HG03280 (cell line): Measurements from ENCODE around the gene RITA1.

ENCODE experiments used
- ATAC-seq: cut with Tn5 transposase; IDR thresholded peaks from one replicate; pipeline ENCODE4 v1.9.1; 2021; ENCODE audit warnings: mild to moderate bottlenecking, moderate library complexity; ENCODE audit not compliant: unreplicated experiment

The RITA1 gene

DNA sequence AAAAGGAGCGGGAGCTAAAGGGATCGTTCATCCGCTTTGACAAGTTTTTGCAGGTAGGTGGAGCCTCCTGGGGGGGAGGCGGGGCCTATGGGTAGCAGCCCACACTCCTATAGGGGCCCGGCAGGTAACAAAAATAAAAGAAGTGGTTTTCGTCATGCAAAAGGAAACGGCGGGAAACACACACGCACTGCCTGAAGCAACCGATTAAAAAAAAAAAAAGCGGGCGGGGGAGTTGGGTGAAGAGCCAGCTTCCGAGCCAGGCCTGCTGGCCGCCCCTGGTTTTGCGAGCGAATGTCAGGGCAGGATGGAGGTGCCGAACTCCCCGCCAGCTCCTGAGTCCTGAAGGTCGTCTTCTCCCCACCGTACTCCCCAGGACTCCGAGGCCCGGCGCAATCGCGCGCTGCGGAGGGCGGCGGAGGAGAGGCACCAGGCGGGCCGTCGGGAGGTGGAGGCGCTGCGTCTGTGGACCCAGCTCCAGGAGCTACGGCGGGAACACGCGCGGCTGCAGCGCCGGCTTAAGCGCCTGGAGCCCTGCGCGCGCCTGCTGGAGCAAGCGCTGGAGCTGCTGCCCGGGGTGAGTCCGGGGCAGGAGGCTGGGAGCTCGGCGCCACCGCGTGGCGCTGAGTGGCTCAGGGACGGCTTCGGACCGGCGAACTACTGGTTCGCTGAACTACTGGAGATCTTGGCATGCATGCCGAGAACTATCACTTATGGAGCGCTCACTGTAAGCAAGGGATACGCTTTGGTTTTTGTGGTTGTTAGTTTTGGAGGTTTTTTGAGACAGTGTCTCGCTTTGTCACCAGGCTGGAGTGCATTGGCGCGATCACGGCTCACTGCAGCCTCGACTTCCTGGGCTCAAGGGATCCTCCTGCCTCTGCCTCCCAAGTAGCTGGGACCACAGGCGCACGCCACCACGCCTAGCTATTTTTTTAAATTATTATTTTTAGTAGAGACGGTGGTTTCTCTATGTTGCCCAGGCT lies 32.4 kb upstream of the RITA1 start:
- ATAC-seq, result peak; percentile 46

DNA sequence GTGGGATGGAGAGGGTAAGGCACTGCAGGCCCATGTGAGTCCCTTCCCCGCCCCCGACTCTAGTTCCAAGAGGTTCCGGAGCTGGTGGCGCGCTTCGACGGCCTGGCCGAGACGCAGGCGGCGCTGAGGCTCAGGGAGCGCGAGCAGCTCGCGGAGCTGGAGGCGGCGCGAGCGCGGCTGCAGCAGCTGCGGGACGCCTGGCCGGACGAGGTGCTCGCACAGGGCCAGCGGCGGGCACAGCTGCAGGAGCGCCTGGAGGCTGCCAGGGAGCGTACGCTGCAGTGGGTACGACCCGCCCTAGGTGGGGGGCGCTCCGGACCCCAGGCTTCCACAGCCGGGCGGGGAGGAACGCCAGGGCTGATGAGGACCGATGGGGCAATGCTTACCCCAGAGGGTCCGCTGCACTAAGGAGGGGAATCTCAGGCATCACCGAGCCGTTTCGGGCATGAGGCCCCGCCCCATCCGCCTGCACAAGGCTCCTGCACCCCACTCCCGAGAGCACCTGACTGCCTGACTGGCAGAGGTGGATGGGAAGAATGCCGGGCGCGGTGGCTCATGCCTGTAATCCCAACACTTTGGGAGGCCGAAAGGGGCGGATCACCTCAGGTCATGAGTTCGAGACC lies 31.1 kb upstream of the RITA1 start:
- no peak for ATAC-seq

DNA sequence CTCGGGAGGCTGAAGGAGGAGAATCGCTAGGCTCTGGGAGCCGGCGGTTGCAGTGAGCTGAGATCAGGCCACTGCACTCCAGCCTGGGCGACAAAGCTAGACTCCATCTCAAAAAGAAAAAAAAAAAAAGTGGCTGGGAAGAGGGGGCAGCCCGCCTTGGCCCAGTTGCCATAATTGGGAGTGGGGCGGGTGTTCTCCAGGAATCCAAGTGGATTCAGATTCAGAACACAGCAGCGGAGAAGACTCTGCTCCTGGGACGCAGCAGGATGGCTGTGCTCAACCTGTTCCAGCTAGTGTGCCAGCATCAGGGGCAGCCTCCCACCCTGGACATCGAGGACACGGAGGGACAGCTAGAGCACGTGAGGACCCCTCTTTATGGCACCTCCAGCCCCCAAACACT lies 30.5 kb upstream of the RITA1 start:
- no peak for ATAC-seq

DNA sequence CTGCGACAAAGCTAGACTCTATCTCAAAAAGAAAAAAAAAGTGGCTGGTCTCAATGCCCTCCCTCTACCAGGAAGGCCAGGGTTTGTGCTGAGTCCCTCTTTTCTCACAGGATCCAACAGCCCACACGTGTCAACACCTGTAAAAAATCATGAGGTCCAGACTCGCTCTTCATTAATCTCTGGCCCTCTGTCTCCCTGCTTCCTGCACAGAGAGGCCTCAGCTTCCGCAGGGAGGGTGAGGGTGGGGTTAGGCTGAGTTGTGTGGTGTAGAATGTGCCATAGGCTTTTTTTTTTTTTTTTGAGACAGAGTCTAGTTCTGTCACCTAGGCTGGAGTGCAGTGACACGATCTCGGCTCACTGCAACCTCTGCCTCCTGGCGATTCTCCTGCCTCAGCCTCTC lies 29.9 kb upstream of the RITA1 start:
- no peak for ATAC-seq

DNA sequence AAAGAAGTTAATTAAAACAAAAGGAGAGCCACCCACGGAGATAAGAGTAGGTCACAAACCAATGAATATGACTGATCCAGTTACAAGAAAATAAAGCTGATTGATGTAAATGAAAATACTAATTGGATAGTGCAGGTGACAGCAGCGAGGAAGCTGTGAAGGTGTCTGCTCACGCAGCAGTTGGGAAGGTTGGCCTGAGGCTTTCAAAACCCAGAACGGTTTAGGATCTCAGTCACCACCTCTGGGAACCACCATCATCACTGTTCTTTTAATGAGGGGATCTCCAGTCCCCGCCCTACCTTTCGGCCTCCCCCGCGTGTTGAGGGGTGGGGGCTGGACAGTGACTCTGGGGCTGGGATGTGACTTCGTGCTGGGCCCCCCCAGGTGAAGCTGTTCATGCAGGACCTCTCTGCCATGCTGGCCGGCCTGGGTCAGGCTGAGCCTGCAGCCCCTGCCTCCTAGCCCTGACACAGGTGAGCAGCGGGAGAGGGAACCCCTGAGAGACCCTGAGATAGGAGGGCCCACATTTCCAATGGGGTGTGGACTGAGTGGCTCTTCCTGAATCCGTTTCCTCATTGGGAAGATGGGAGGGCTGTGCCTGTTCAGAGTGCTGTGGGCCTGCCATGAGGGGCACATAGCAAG lies 28.2 kb upstream of the RITA1 start:
- no peak for ATAC-seq

DNA sequence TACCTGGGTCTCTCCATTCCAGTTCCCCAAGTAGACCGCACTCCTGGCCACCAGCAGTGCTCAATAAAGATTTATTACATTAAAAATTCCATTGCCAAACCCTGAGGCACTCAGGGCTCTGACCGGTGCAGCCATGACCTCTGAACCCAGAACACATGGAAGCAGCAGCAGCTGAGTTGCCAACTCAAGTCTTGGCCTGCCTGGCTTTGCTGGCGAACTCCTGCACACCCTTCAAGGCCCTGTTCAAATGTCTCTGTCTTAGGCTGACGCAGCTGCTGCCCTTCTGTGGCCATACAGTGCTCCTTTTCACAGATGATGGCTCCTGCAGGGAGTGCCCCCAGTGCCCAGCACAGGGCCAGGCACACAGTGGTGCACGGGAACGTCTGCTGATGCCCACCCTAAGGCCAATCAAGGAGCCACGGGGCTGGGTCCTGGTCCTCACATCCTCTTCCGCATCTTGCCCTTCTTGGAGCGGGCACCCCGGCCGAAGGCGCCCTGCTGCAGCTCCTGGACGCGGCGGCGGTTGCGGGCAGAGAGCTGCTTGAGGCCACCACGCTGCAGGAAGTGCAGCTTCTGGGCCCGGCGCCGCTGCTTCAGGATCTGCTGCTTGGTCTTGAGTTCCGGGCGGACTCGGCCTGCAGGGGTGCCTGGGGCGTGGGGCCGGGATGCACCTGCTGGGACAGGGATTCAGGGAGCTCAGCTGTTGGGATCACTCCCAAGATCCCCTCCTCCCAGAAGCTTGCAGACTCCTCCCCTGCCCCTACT lies 26.9 kb upstream of the RITA1 start:
- ATAC-seq, result no peak

DNA sequence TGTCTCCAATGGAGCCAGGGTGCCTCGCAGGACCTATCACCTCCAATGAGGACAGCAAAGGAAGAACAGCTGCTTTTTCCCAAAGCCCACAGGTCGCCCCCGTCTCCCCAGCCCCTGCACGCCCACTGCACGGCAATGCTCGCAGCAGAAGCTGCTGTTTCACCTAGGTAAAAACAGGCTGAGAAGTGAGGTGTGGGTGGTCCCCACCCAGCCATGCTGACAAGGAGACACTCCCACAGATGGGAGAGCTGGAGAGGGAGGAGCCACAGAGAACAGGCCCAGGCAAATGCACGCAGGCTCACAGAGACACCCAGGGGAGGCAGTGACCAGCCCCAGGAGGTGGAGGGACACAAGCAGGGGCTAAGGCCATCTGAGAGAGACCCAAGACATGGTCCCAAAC lies 25.6 kb upstream of the RITA1 start:
- ATAC-seq, result no peak

DNA sequence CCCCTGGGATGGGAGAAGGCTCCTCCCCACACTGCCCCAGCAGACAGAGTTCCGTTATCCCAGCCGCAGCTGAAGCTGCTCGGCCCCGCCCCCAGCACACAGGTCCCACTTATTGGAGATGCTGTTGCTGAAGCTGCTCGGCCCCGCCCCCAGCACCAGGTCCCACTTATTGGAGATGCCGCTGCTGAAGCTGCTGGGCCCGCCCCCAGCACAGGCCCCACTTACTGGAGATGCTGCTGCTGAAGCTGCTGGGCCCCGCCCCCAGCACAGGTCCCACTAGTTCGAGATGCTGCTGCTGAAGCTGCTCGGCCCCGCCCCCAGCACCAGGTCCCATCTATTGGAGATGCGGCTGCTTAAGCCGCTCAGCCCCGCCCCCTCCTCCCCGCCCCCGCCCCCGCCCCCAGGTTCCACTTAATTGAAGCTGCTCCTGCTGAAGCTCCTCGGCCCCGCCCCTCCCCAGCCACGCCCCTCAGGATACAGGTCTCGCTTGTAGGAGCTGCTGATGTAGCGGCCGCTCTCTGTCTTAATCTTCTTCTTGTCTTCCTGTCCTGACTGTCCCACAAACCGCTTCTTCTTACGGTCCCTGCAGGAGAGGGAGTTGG lies 24.0 kb upstream of the RITA1 start:
- no peak for ATAC-seq

DNA sequence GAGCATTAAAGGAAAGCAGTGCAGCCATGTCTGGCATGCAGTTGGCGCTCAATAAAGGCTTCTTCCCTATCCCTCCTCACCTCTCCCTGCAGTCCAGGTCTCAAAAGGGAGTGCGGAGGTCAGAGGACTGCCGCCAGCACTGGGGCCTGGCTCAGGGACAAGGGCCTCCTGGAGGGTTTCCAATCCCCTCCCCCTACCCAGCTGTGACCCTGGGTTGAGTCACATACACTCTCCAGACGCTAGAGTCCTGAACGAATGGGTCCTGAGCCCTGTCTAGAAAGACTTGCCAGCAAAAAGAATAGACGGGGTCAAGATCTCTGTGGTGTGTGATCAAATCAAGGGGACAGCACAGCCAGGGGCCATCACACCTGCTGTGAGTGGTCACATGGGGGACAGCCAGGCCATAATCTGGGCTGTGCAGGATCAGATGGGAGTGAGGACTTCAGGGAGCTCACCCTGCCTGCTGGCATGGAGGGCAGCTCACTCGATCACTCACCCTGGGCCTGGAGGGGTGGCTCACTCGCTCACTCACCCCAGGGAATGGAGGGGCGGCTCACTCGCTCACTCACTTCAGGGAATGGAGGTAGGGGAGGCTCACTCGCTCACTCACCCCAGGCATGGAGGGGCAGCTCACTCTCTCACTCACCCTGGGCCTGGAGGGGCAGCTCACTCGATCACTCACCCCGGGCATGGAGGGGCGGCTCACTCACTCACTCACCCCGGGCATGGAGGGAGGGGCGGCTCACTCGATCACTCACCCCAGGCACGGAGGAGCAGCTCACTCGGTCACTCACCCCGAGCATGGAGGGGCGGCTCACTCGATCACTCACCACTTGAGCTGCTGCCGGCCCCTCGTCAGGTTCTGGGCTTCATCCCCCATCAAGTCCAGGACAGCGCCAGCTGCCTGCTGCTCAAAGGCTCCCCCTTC lies 23.2 kb upstream of the RITA1 start:
- no peak for ATAC-seq

DNA sequence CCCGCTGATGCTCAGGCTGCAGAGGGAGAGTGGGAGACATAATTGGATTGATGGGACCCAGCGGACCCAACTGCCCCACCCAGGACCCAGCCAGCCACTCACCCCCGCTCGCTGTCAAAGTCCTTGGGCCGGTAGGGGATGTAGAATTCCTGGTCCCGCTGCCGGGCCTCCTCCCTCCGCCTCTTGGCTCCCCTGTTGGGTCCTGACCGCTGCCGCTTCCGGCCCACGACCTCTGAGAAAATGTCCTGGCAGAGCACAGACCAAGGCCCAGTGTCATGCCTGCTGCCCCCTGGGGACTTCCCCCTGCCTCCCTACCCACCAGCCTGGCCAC lies 22.5 kb upstream of the RITA1 start:
- ATAC-seq, result no peak

DNA sequence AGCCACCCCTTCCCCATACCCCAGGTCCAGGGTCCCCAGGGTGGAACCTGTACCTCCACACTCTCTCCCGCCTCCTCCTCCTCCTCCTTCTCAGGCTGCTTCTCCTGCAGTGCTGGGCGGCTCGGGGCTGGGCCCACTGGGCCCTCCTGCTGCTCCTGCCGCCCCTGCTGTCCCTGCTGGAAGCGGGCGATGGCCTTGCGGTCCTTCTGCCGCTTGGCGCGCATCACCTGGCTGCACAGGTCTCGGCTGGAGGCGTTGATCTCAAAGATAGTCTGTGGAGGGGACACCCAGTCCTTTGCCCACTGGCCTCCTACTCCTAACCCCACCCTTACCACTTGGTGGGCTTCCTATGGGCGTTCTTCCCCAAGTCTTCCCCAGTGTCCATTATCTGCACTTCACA lies 21.5 kb upstream of the RITA1 start:
- ATAC-seq, result no peak

DNA sequence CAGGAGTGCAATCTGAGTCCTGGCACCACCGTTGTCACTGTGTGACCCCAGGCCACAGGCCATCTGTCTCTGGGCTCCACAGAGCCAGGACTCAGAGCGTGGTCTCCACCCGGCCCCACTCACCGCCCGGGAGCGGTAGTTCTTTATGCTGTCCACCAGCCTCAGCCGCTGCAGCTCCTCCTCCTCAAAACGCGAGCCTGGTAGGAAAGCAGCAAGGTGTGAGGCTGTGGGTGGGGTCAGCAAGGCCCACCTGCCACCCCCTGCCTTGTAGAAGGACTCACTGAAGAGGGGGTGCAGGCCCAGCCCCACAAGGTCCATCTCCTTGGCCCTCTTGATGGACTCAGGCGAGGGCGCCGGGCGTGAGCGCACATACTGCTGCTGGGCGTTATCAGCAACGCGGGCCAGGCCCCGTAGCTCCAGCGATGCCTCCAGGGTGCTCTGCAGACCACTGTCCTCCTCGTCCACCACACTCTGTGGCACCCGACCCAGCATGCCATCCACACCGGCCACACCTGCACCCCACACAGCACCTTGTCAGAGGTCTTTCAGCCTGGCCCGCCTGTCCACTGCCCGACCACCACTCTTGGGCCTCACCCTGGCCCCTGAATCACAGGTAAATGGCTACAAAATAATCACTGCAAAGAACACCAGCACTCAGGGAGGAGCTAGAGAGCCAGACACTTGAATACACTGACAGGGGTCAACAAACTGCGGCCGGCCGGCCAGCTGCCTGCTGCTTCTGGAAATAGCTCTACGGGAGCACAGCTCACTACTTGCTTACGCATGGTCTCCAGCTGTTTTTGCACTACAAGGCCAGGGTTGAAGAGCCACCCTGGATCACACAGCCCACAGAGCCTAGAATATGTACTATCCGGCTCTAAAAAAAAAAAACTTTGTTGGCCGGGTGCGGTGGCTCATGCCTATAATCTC lies 19.7 kb upstream of the RITA1 start:
- no peak for ATAC-seq

DNA sequence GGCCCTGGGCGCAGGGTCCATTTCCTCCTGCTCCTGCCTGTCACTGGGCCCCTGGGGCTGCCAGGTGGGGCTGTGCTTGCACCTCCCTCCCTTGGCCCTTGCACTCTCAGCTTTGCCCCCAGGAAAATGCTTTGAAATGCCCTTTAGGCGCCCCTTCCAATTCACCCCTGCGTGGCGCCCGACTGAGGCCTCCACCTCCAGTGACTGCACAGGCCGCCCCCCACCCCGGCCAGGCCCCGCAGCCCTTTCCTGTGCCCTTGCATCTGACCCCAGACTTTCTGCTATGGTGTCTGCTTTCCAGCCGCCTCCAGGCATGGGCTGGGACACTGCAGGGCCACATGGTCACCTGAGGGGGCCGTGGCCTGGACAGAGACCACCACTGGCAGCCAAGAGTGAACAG lies 17.7 kb upstream of the RITA1 start:
- no peak for ATAC-seq

DNA sequence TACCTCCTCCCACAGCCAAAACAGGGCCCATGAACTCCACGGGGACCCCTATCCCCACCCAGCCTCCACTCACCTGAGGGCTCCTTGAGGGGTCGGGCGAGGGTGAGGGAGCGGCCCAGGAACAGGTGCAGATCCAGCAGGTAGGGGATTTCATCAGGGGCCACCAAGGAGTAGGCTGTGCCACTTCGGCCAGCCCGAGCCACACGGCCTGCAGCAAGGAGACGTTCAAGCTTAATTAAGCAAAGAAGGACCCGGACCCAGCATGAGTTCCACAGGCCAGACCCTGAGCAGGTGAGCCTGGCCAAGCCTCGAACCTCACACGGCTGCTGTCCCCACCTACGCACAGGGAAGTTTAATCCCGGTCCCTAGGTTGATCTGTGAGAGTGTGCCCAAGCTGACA lies 15.8 kb upstream of the RITA1 start:
- ATAC-seq, result no peak

DNA sequence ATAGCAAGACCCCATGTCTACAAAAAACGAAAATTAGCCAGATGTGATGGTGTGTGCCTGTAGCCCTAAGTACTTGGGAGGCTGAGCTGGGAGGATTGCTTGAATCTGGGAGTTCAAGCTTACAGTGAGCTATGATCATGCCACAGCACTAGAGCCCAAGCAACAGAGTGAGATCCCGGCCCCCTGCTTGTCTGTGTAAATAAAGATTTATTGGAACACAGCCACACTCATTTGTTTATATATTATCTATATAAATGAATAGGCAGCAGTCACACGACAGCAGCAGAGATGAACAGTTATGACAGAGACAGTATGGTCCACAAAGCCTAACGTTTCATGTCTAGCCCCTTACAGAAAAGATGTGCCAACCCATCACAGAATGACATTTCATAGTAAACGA lies 15.1 kb upstream of the RITA1 start:
- no peak for ATAC-seq

DNA sequence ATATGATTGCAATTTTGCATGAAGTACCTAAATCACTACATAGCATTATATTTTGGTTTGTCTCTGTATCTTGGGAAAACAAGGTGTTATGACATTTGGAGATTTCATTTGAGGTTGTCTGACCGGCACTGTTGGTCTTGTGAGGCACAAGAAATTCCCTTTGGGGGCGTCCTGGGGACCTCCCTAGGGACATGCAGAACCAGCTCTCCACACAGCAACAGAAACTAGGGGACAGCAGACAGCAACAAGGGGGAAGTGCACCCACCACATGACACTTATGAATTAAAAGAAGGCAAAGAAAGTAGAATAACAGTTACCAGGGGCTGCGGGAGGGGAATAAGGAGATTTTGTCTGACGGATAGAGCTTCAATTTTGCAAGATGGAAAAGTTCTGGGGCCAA lies 14.6 kb upstream of the RITA1 start:
- ATAC-seq, result no peak

DNA sequence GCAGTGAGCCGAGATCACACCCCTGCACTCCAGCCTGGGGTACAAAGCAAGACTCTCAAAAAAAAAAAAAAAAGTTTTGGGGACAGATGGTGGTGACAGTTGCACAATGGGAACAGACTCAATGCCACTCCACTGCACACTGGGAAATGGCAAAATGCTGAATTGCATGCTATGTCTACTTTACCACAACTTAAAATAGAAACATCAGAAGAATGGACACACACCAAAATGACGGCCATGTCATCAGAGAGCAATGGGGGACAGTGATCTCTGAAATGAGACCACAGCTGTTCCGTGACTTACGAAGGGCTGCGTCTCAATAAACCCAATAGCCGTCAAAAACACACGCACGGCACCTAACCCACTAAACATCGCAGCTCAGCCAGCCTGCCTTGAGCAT lies 14.0 kb upstream of the RITA1 start:
- ATAC-seq, result no peak

DNA sequence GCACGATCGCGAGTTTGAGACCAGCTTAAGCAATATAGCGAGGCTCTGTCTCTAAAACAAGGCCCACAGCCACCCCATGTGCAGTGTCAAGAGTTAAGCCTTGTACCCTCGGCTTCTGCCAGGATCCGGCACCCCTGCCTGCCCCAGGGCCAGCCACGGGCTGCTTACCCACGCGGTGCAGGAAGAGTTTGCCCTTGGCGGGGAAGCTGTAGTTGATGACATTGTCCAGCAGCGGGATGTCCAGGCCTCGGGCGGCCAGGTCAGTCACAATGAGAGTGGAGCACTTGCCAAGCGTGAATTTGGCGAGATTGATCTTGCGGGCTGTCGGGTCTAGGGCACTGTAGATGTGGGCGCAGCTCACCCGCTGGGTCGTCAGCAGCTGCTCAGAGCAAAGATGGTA lies 13.3 kb upstream of the RITA1 start:
- ATAC-seq, result no peak
